NT2/D1 (cell line): Measurements from ENCODE around the gene SLC23A1.

ENCODE experiments used
- DNase-seq: peaks from one replicate; pipeline ENCODE4 v3.0.0-alpha.2; 2011; ENCODE audit warnings: low read depth, low spot score
- H3K27me3 ChIP-seq: 2 replicates; pipeline ENCODE4 v1.6.0; 2011; ENCODE audit warnings: mild to moderate bottlenecking; ENCODE audit not compliant: insufficient read length, insufficient read depth
- H3K36me3 ChIP-seq: 2 replicates; pipeline ENCODE4 v1.6.1; 2011; ENCODE audit warnings: mild to moderate bottlenecking, low read length, mixed read lengths; ENCODE audit not compliant: insufficient read depth, insufficient read length
- H3K4me1 ChIP-seq: 2 replicates; pipeline ENCODE4 v1.5.1; 2011; ENCODE audit not compliant: insufficient read depth, insufficient read length
- H3K4me3 ChIP-seq: 2 replicates; pipeline ENCODE4 v1.5.1; 2011; ENCODE audit warnings: low read depth; ENCODE audit not compliant: insufficient read length
- H3K9ac ChIP-seq: 2 replicates; pipeline ENCODE4 v1.6.0; 2011; ENCODE audit warnings: low read depth; ENCODE audit not compliant: insufficient read length
- H3K9me3 ChIP-seq: 2 replicates; pipeline ENCODE4 v1.5.1; 2011; ENCODE audit warnings: mild to moderate bottlenecking, low read length; ENCODE audit not compliant: insufficient read depth
- SUZ12 ChIP-seq: IDR thresholded peaks from 2 replicates; pipeline ENCODE4 v1.6.1; 2011; ENCODE audit not compliant: insufficient read length, insufficient read depth; ENCODE audit errors: extremely low read depth
- YY1 ChIP-seq: IDR thresholded peaks from 2 replicates; pipeline ENCODE4 v1.6.1; 2011; ENCODE audit not compliant: insufficient read length, insufficient read depth
- ZNF274 ChIP-seq: IDR thresholded peaks from 2 replicates; pipeline ENCODE4 v1.6.1; 2011; ENCODE audit warnings: mild to moderate bottlenecking, low read depth, low read length

SLC23A1 gene

DNA sequence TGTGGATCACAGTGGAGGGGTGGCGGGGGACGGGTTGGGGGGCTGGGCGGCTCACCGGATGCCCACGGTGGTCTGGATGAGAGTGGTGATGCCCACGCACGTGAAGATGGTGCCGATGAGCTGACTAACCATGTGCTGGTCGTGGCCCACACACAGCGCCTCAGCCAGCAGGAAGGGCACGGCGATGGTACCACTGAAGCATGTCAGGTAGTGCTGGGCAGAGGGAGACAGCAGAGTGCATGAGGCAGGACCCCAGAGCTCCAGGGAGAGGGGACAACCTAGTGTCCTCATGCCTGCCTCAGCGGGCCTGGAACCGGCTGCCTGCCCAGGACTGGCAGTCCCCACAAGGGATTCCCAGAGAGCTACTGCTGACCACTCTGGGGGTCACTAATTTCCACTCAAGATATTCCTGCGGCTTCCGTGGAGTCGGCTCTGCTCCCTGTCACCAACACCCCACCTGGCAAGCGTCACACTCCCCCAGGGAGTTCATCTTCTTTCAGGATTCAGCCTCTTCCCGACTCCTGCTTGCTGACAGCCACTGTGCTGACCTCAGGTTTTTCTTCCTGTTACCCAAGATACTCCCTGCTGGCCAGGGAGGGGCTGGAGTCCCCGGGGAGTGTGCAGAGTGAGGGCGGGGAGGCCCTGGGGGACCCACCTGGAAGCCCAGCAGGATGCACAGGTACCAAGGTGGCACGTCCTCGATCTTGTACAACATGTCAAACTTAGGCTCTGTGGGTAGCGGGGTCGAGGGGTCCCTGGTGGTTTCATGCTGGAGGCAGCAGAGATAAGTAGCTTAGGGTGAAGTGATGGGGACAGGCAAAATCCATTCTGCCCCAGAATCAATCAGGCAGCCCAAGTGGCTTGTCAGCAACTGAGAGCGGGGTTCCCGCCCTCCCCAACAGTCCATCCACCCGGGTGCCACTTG lies 998 bp downstream of the SLC23A1 start:
- Histone ChIP-seq H3K36me3 (peaks cover 2% of the 10 kb centered on the region), H3K9ac (no peak overlapping the region), H3K4me3 (no peak overlapping the region), H3K27me3 (no peaks in the 10 kb centered on the region), H3K4me1 (peaks cover 7% of the 10 kb centered on the region), H3K9me3 (no peaks in the 10 kb centered on the region)
- no peak for DNase-seq
- TF ChIP-seq YY1 (no peak), ZNF274 (no peak), SUZ12 (no peak)

- H3K9me3 ChIP-seq, result no peaks in the 10 kb centered on the region
- no peak for DNase-seq
- TF ChIP-seq SUZ12 (no peak), YY1 (no peak), ZNF274 (no peak)
- no peak overlapping the region for H3K9ac ChIP-seq
- no peak overlapping the region for H3K4me3 ChIP-seq
- H3K36me3 ChIP-seq, result peaks cover 5% of the 10 kb centered on the region
- H3K27me3 ChIP-seq, result no peaks in the 10 kb centered on the region
- H3K4me1 ChIP-seq, result peaks cover 7% of the 10 kb centered on the region
Measured at GRCh38 chr5:139379626-139380449, 3.3 kb downstream of the SLC23A1 start.

GRCh38 chr5:139378941-139379361 lies 4.1 kb downstream of the SLC23A1 start:
- peaks cover 7% of the 10 kb centered on the region for H3K4me1 ChIP-seq
- H3K9ac ChIP-seq, result no peak overlapping the region
- DNase-seq, result no peak
- no peaks in the 10 kb centered on the region for H3K9me3 ChIP-seq
- no peaks in the 10 kb centered on the region for H3K27me3 ChIP-seq
- peaks cover 6% of the 10 kb centered on the region for H3K36me3 ChIP-seq
- TF ChIP-seq SUZ12, result no peak
- no peak for TF ChIP-seq ZNF274
- no peak for TF ChIP-seq YY1
- no peak overlapping the region for H3K4me3 ChIP-seq

- H3K4me1 ChIP-seq, result peaks cover 9% of the 10 kb centered on the region
- TF ChIP-seq YY1 (no peak), ZNF274 (no peak), SUZ12 (no peak)
- no peaks in the 10 kb centered on the region for H3K27me3 ChIP-seq
- no peak for DNase-seq
- no peaks in the 10 kb centered on the region for H3K9me3 ChIP-seq
- H3K9ac ChIP-seq, result no peak overlapping the region
- H3K36me3 ChIP-seq, result peaks cover 10% of the 10 kb centered on the region
- H3K4me3 ChIP-seq, result no peak overlapping the region
Measured at GRCh38 chr5:139378101-139378825, 4.8 kb downstream of the SLC23A1 start.

DNA sequence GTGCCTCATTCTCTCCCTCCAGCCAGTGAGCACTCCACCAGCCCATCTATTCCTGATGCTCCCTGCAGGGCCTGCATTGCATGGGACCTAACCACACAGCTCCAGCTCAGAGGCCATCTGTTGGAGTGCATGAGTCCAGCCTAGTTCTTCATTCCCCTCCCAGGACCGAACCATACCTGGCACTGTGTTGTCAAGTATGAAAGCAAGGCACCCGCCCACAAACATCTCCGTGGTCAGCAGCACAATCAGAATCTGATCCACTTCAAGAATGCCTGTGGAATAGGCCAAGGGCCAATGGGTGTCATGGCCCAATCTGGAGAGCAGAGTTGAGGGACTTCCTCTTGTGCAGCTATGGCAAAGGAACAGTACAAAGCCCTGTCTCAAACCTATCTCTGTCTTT lies 5.9 kb downstream of the SLC23A1 start:
- peaks cover 6% of the 10 kb centered on the region for H3K4me1 ChIP-seq
- no peaks in the 10 kb centered on the region for H3K9me3 ChIP-seq
- H3K36me3 ChIP-seq, result peaks cover 11% of the 10 kb centered on the region
- no peak for DNase-seq
- no peak for TF ChIP-seq ZNF274
- no peak for TF ChIP-seq SUZ12
- no peak for TF ChIP-seq YY1
- H3K27me3 ChIP-seq, result no peaks in the 10 kb centered on the region
- no peak overlapping the region for H3K9ac ChIP-seq
- H3K4me3 ChIP-seq, result no peak overlapping the region

- Histone ChIP-seq H3K4me1 (peaks cover 2% of the 10 kb centered on the region), H3K27me3 (no peaks in the 10 kb centered on the region), H3K9ac (no peak overlapping the region), H3K36me3 (peaks cover 20% of the 10 kb centered on the region), H3K4me3 (no peak overlapping the region), H3K9me3 (no peaks in the 10 kb centered on the region)
- TF ChIP-seq SUZ12 (no peak), ZNF274 (no peak), YY1 (no peak)
- DNase-seq, result no peak
Measured at GRCh38 chr5:139376364-139376763, 6.7 kb downstream of the SLC23A1 start.

DNA sequence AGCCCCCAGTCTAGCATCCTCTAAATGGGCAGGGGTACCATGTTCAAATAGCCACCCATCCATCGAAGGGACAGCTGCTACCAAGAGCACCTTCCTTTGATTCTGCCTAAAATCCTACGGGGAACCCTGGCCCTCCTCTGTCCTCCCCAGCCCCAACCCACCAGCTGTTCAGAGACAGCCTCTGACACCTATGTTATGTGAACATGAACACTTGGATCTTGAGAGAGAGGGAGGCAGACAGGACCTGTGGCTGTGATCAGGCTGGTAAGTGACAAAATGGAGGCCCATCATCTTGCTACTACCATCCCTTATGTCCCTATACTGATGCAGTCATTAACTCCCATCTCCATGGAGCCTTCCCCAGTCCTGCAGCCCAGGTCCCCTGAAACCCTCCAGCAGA lies 8.2 kb downstream of the SLC23A1 start:
- no peaks in the 10 kb centered on the region for H3K9me3 ChIP-seq
- no peak for TF ChIP-seq SUZ12
- TF ChIP-seq ZNF274, result no peak
- TF ChIP-seq YY1, result no peak
- peaks cover 24% of the 10 kb centered on the region for H3K36me3 ChIP-seq
- no peak for DNase-seq
- H3K4me3 ChIP-seq, result no peak overlapping the region
- H3K27me3 ChIP-seq, result no peaks in the 10 kb centered on the region
- H3K4me1 ChIP-seq, result peaks cover 2% of the 10 kb centered on the region
- H3K9ac ChIP-seq, result no peak overlapping the region
